Naive thymus-derived CD4-positive, alpha-beta T cell (primary cell): ENCODE measurements around the gene PSME3. TPM values are rescaled to one million over a fixed set of nuclear protein-coding genes. Genes with fewer than 3 reads are reported as not detected.
"Not testable (repeated sequence)": the region's sequence is repeated elsewhere in the genome, so short reads cannot be mapped to it uniquely, and the experiment has no call there.

ENCODE experiments used
- ATAC-seq: fragments of 150-1000 bp; cut with Tn5 transposase; 2 replicates; pipeline ENCODE4 v1.10.0; 2021; ENCODE audit warnings: mild to moderate bottlenecking, moderate library complexity
- CTCF ChIA-PET: fragments of 350-600 bp; sonication (Branson Sonifier 250); formaldehyde crosslinking; loops from one replicate; lab custom pipeline; 2021; ENCODE audit warnings: antibody characterized with exemption; lab: Charles Lee
- POLR2A ChIA-PET: fragments of 350-600 bp; sonication (Branson Sonifier 250); formaldehyde crosslinking; loops from one replicate; lab custom pipeline; 2021; ENCODE audit warnings: antibody characterized with exemption, inconsistent platforms; lab: Charles Lee
- DNase-seq, 9 donors: peaks; one replicate each; pipeline versions ENCODE4 v3.0.0 to v3.0.0-alpha.2; 2020 to 2022; ENCODE audit warnings: mixed read lengths in 1 of 9
- H3K27ac ChIP-seq: one replicate; pipeline ENCODE4 v1.7.0; 2013; ENCODE audit warnings: mild to moderate bottlenecking, low read depth, low read length, moderate library complexity
- H3K27me3 ChIP-seq, 2 donors: one replicate each; pipeline ENCODE4 v1.7.0; 2013; ENCODE audit warnings: low read length in 2 of 2, mild to moderate bottlenecking in 2 of 2, moderate library complexity in 2 of 2; ENCODE audit not compliant: control insufficient read depth in 2 of 2, insufficient read depth in 2 of 2
- H3K36me3 ChIP-seq, 3 experiments: 1 replicate in 2 of 3; 2 replicates in 1 of 3; pipeline ENCODE4 v1.7.0; 2013; ENCODE audit warnings: low read length in 3 of 3, mild to moderate bottlenecking in 3 of 3, moderate library complexity in 1 of 3; ENCODE audit not compliant: insufficient read depth in 3 of 3, control insufficient read depth in 2 of 3
- H3K4me1 ChIP-seq, 2 donors: one replicate each; pipeline ENCODE4 v1.7.0; 2013; ENCODE audit warnings: low read length in 2 of 2, mild to moderate bottlenecking in 2 of 2, moderate library complexity in 1 of 2; ENCODE audit not compliant: control insufficient read depth in 2 of 2, insufficient read depth in 2 of 2
- H3K4me3 ChIP-seq: 2 replicates; pipeline ENCODE4 v1.7.0; 2013; ENCODE audit warnings: mild to moderate bottlenecking, low read length
- H3K9me3 ChIP-seq, 3 experiments: 1 replicate in 2 of 3; 2 replicates in 1 of 3; pipeline ENCODE4 v1.7.0; 2013; ENCODE audit warnings: low read length in 3 of 3; ENCODE audit not compliant: control insufficient read depth in 2 of 3
- H3K27ac Mint-ChIP-seq, 9 donors: one replicate each; pipeline ENCODE4 v1.8.0; 2020 to 2022; ENCODE audit warnings: mixed read lengths in 9 of 9, mild to moderate bottlenecking in 8 of 9, moderate library complexity in 5 of 9, inconsistent platforms in 2 of 9
- H3K27me3 Mint-ChIP-seq, 5 donors: one replicate each; pipeline ENCODE4 v1.8.0; 2021 to 2022; ENCODE audit warnings: mixed read lengths in 5 of 5, mild to moderate bottlenecking in 1 of 5
- H3K36me3 Mint-ChIP-seq, 5 donors: one replicate each; pipeline ENCODE4 v1.8.0; 2020 to 2022; ENCODE audit warnings: mixed read lengths in 5 of 5, mild to moderate bottlenecking in 3 of 5, inconsistent platforms in 1 of 5
- H3K4me1 Mint-ChIP-seq, 7 donors: one replicate each; pipeline ENCODE4 v1.8.0; 2020 to 2022; ENCODE audit warnings: mixed read lengths in 7 of 7, mild to moderate bottlenecking in 3 of 7, inconsistent platforms in 1 of 7
- H3K4me3 Mint-ChIP-seq, 10 donors: one replicate each; pipeline ENCODE4 v1.8.0; 2020 to 2022; ENCODE audit warnings: mild to moderate bottlenecking in 10 of 10, mixed read lengths in 10 of 10, moderate library complexity in 6 of 10, inconsistent platforms in 2 of 10
- H3K9me3 Mint-ChIP-seq, 11 donors: one replicate each; pipeline ENCODE4 v1.8.0; 2020 to 2022; ENCODE audit warnings: mixed read lengths in 11 of 11, mild to moderate bottlenecking in 4 of 11, inconsistent platforms in 1 of 11, moderate library complexity in 1 of 11
- intact Hi-C, 2 donors: fragments of 100-400 bp; cut with micrococcal nuclease; formaldehyde crosslinking; loops; one replicate each; pipeline ENCODE4 v1.15.1; 2023
- polyA plus RNA-seq, 2 donors: library from polyadenylated mRNA; unstranded; fragments of 300-500 nt; fragmentation: Illumina TruSeq; gene quantifications; one replicate each; pipeline ENCODE4 v1.2.3, GENCODE V29; 2021
- total RNA-seq, 6 experiments: library from RNA in 5 of 6; stranded (reverse) in 5 of 6; gene quantifications; 1 replicate in 5 of 6; 2 replicates in 1 of 6; pipeline ENCODE4 v1.2.3 and lab custom pipeline; 2021 to 2026

Gene PSME3
- total and polyA plus RNA-seq, 7 experiments from 2014 or later: 53.8 to 116 (median 74.6) TPM

DNA sequence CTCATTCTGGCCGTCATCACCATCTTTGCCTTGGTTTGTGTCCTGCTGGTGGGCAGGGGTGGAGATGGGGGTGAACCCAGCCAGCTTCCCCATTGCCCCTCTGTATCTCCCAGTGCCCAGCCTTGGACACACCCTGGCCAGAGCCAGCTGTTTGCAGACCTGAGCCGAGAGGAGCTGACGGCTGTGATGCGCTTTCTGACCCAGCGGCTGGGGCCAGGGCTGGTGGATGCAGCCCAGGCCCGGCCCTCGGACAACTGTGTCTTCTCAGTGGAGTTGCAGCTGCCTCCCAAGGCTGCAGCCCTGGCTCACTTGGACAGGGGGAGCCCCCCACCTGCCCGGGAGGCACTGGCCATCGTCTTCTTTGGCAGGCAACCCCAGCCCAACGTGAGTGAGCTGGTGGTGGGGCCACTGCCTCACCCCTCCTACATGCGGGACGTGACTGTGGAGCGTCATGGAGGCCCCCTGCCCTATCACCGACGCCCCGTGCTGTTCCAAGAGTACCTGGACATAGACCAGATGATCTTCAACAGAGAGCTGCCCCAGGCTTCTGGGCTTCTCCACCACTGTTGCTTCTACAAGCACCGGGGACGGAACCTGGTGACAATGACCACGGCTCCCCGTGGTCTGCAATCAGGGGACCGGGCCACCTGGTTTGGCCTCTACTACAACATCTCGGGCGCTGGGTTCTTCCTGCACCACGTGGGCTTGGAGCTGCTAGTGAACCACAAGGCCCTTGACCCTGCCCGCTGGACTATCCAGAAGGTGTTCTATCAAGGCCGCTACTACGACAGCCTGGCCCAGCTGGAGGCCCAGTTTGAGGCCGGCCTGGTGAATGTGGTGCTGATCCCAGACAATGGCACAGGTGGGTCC, 18.4 kb downstream of the PSME3 start:
- CTCF ChIA-PET, H3K4me3 Mint-ChIP-seq, H3K4me1 ChIP-seq, H3K9me3 ChIP-seq, intact Hi-C loops, H3K36me3 Mint-ChIP-seq, H3K4me1 Mint-ChIP-seq, H3K36me3 ChIP-seq, H3K9me3 Mint-ChIP-seq, H3K27ac ChIP-seq, H3K4me3 ChIP-seq, H3K27ac Mint-ChIP-seq, H3K27me3 Mint-ChIP-seq, ATAC-seq, DNase-seq, POLR2A ChIA-PET, H3K27me3 ChIP-seq: not testable (repeated sequence)

- CTCF ChIA-PET: no interaction called here
- H3K4me3 ChIP-seq: no peak overlapping the region
- no peak for ATAC-seq
These were observed 19.2 kb downstream of the PSME3 start for GRCh38 chr17:42852351-42852750.

DNA sequence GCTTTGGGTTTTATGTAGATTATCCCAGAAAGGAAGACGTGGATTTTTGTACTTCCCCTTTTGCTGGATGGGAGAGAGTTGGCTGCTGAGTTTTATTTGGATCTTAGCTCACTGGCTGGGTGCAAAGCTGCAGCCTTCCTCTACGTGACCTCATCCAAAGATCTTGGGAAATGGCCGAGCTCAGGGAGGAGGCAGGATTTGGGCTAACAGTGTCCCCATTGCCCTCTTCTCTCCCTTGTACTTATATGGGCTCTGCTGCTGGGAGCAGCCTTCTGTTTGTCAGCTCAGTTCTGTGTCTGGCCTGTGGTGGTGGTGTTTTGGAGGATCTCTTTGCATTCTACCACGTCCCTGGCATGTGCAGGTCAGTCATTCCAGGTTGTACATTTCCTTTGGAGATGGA, 19.8 kb downstream of the PSME3 start:
- intact Hi-C loops: no loop called here
- Mint-ChIP-seq H3K4me1 (peaks cover 0 to 4% (median 0%) of the 10 kb centered on the region in 7 donors), H3K9me3 (no peaks in the 10 kb centered on the region), H3K27ac (no peak overlapping the region), H3K36me3 (no peaks in the 10 kb centered on the region), H3K4me3 (no peak overlapping the region), H3K27me3 (peaks cover 0 to 11% (median 0%) of the 10 kb centered on the region in 5 donors)
- DNase-seq (no peak), ATAC-seq (no peak)
- ChIA-PET POLR2A (no interaction called here), CTCF (no interaction called here)
- no peak overlapping the region for H3K27ac ChIP-seq
- H3K4me3 ChIP-seq: no peak overlapping the region
- no peaks in the 10 kb centered on the region for H3K4me1 ChIP-seq
- no peaks in the 10 kb centered on the region for H3K36me3 ChIP-seq
- no peaks in the 10 kb centered on the region for H3K9me3 ChIP-seq
- no peaks in the 10 kb centered on the region for H3K27me3 ChIP-seq

More at GRCh38 chr17:42852351-42852750, 19.2 kb downstream of the PSME3 start:
- Mint-ChIP-seq H3K4me1 (peaks cover 0 to 4% (median 0%) of the 10 kb centered on the region in 7 donors), H3K27ac (no peak overlapping the region), H3K9me3 (no peaks in the 10 kb centered on the region), H3K27me3 (peaks cover 0 to 11% (median 0%) of the 10 kb centered on the region in 5 donors), H3K36me3 (no peaks in the 10 kb centered on the region), H3K4me3 (no peak overlapping the region)
- no peak for DNase-seq
- H3K27me3 ChIP-seq: no peaks in the 10 kb centered on the region
- H3K4me1 ChIP-seq: no peaks in the 10 kb centered on the region
- intact Hi-C loops: no loop called here
- no peak overlapping the region for H3K27ac ChIP-seq
- H3K36me3 ChIP-seq: no peaks in the 10 kb centered on the region
- H3K9me3 ChIP-seq: no peaks in the 10 kb centered on the region
- POLR2A ChIA-PET: no interaction called here

GRCh38 chr17:42853597-42853967, 20.4 kb downstream of the PSME3 start:
- H3K27me3 ChIP-seq: no peaks in the 10 kb centered on the region
- no peak overlapping the region for H3K27ac Mint-ChIP-seq
- DNase-seq: no peak
- no peak for ATAC-seq
- no peaks in the 10 kb centered on the region for H3K36me3 ChIP-seq
- peaks cover 0 to 11% (median 0%) of the 10 kb centered on the region in 5 donors for H3K27me3 Mint-ChIP-seq
- H3K36me3 Mint-ChIP-seq: no peaks in the 10 kb centered on the region
- ChIA-PET POLR2A (no interaction called here), CTCF (no interaction called here)
- H3K4me1 Mint-ChIP-seq: peaks cover 0 to 4% (median 0%) of the 10 kb centered on the region in 7 donors
- no peaks in the 10 kb centered on the region for H3K4me1 ChIP-seq
- intact Hi-C loops: no loop called here
- no peaks in the 10 kb centered on the region for H3K9me3 Mint-ChIP-seq
- H3K9me3 ChIP-seq: no peaks in the 10 kb centered on the region
- no peak overlapping the region for H3K4me3 Mint-ChIP-seq
- H3K27ac ChIP-seq: no peak overlapping the region
- no peak overlapping the region for H3K4me3 ChIP-seq

DNA sequence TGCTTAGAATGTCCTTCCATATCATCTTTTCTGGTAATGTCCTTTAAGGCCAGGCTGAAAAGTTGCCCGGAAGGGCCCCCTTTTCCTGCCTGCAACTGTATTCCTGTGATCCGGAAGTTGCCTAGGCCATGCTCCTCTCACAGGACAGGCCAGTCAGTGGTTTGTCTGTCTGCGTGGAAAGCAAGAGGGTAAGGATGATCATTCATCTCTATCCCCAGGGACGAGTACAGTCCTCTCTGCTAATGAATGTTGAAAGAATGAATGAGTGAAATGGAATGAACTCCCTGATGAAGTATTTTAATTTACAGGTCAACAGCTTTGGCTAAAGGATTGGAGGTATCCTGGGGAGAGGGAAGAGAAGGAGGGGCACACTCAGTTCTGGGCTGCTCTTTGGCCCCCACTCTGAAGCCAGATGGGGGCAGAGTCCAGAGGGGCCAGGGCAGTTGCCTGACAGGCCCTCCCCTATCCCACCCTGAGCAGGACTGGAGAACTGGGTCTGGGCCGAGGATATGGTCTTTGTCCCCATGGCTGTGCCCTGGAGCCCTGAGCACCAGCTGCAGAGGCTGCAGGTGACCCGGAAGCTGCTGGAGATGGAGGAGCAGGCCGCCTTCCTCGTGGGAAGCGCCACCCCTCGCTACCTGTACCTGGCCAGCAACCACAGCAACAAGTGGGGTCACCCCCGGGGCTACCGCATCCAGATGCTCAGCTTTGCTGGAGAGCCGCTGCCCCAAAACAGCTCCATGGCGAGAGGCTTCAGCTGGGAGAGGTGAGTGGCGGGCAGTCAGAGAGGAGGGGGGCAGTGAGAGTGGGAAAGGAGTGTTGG, 21.0 kb downstream of the PSME3 start:
- Mint-ChIP-seq H3K27me3 (peaks cover 0 to 11% (median 0%) of the 10 kb centered on the region in 5 donors), H3K36me3 (no peaks in the 10 kb centered on the region), H3K27ac (peak overlapping the region in 1 of 9 donors; percentile 89), H3K4me1 (peaks cover 0 to 4% (median 0%) of the 10 kb centered on the region in 7 donors), H3K9me3 (no peaks in the 10 kb centered on the region), H3K4me3 (no peak overlapping the region)
- ChIA-PET CTCF (no interaction called here), POLR2A (no interaction called here)
- intact Hi-C loops: no loop called here
- ATAC-seq: no peak
- Histone ChIP-seq H3K36me3 (no peaks in the 10 kb centered on the region), H3K9me3 (no peaks in the 10 kb centered on the region), H3K27ac (no peak overlapping the region), H3K4me3 (no peak overlapping the region), H3K27me3 (no peaks in the 10 kb centered on the region), H3K4me1 (no peaks in the 10 kb centered on the region)
- no peak for DNase-seq

GRCh38 chr17:42855048-42855596, 21.9 kb downstream of the PSME3 start:
- intact Hi-C loops: no loop called here
- CTCF ChIA-PET: interaction anchor here (0.7 kb wide), 1 partner anchor 19 kb away, joined by 3 read pairs; no protein-coding TSS in a partner anchor
- no peaks in the 10 kb centered on the region for H3K9me3 Mint-ChIP-seq
- H3K27me3 ChIP-seq: no peaks in the 10 kb centered on the region
- no peak overlapping the region for H3K27ac ChIP-seq
- H3K9me3 ChIP-seq: no peaks in the 10 kb centered on the region
- POLR2A ChIA-PET: no interaction called here
- no peaks in the 10 kb centered on the region for H3K36me3 Mint-ChIP-seq
- no peaks in the 10 kb centered on the region for H3K4me1 ChIP-seq
- H3K4me3 Mint-ChIP-seq: no peak overlapping the region
- ATAC-seq: peak; percentile 31
- DNase-seq: no peak
- no peak overlapping the region for H3K27ac Mint-ChIP-seq
- H3K4me1 Mint-ChIP-seq: peaks cover 0 to 4% (median 0%) of the 10 kb centered on the region in 7 donors
- no peaks in the 10 kb centered on the region for H3K36me3 ChIP-seq
- H3K27me3 Mint-ChIP-seq: peaks cover 0 to 11% (median 0%) of the 10 kb centered on the region in 5 donors
- no peak overlapping the region for H3K4me3 ChIP-seq
